H9 (cell line): ENCODE measurements around the gene MYLK3. TPM values are rescaled to one million over a fixed set of nuclear protein-coding genes. Genes with fewer than 3 reads are reported as not detected.

Source experiments
- DNase-seq: peaks from one replicate; pipeline ENCODE4 v3.0.0-alpha.2; 2017
- H2AFZ ChIP-seq: one replicate; pipeline ENCODE4 v1.6.1; 2013; ENCODE audit warnings: mild to moderate bottlenecking, low read length, control low read depth, moderate library complexity
- H2AK5ac ChIP-seq: 2 replicates; pipeline ENCODE4 v1.6.1; 2013; ENCODE audit warnings: low read length, control low read depth, mixed read lengths; ENCODE audit not compliant: insufficient read length
- H2BK120ac ChIP-seq: one replicate; pipeline ENCODE4 v1.6.1; 2013; ENCODE audit warnings: low read depth, mild to moderate bottlenecking, low read length, control low read depth, inconsistent platforms; ENCODE audit not compliant: poor library complexity, severe bottlenecking
- H2BK12ac ChIP-seq: 2 replicates; pipeline ENCODE4 v1.6.1; 2013; ENCODE audit warnings: low read length, control low read depth, mixed read lengths, low read depth; ENCODE audit not compliant: insufficient read length
- H2BK15ac ChIP-seq: 2 replicates; pipeline ENCODE4 v1.6.1; 2013; ENCODE audit warnings: low read depth, low read length, control low read depth
- H2BK20ac ChIP-seq: one replicate; pipeline ENCODE4 v1.6.1; 2013; ENCODE audit warnings: low read depth, mild to moderate bottlenecking, low read length, control low read depth, inconsistent platforms; ENCODE audit not compliant: poor library complexity, severe bottlenecking
- H2BK5ac ChIP-seq: 2 replicates; pipeline ENCODE4 v1.6.1; 2013; ENCODE audit warnings: low read length, control low read depth, mixed read lengths; ENCODE audit not compliant: insufficient read length
- H3K14ac ChIP-seq: 2 replicates; pipeline ENCODE4 v1.6.1; 2013; ENCODE audit warnings: low read length, control low read depth; ENCODE audit not compliant: insufficient read depth
- H3K18ac ChIP-seq: 2 replicates; pipeline ENCODE4 v1.6.1; 2013; ENCODE audit warnings: low read depth, mild to moderate bottlenecking, mixed read lengths, low read length, control low read depth; ENCODE audit not compliant: insufficient read length
- H3K23ac ChIP-seq: 2 replicates; pipeline ENCODE4 v1.6.1; 2013; ENCODE audit warnings: low read length, control low read depth, mixed read lengths, low read depth; ENCODE audit not compliant: insufficient read length
- H3K23me2 ChIP-seq: 2 replicates; pipeline ENCODE4 v1.6.1; 2013; ENCODE audit warnings: low read depth, mild to moderate bottlenecking, mixed read lengths, low read length, control low read depth; ENCODE audit not compliant: insufficient read length, poor library complexity, severe bottlenecking
- H3K27ac ChIP-seq: 2 replicates; pipeline ENCODE4 v1.5.1; 2013; ENCODE audit warnings: low read length, control low read depth, mixed read lengths, low read depth; ENCODE audit not compliant: insufficient read length
- H3K27me3 ChIP-seq: 2 replicates; pipeline ENCODE4 v1.6.1; 2013; ENCODE audit warnings: low read length, control low read depth, inconsistent platforms; ENCODE audit not compliant: insufficient read depth
- H3K4ac ChIP-seq: 2 replicates; pipeline ENCODE4 v1.6.1; 2013; ENCODE audit warnings: low read depth, mild to moderate bottlenecking, control low read depth, inconsistent platforms, low read length, moderate library complexity
- H3K4me1 ChIP-seq: 2 replicates; pipeline ENCODE4 v1.6.1; 2013; ENCODE audit warnings: low read length, control low read depth, inconsistent platforms; ENCODE audit not compliant: insufficient read depth
- H3K4me2 ChIP-seq: 2 replicates; pipeline ENCODE4 v1.6.1; 2013; ENCODE audit warnings: low read length, control low read depth, mixed read lengths; ENCODE audit not compliant: insufficient read length, insufficient read depth
- H3K56ac ChIP-seq: 2 replicates; pipeline ENCODE4 v1.6.1; 2013; ENCODE audit warnings: low read depth, mild to moderate bottlenecking, mixed read lengths, low read length, control low read depth; ENCODE audit not compliant: insufficient read length
- H3K79me1 ChIP-seq: 2 replicates; pipeline ENCODE4 v1.6.1; 2013; ENCODE audit warnings: low read depth, mild to moderate bottlenecking, moderate library complexity, low read length, control low read depth, inconsistent platforms; ENCODE audit not compliant: insufficient read depth, poor library complexity, severe bottlenecking
- H3K79me2 ChIP-seq: 2 replicates; pipeline ENCODE4 v1.6.1; 2013; ENCODE audit warnings: low read length, control low read depth, inconsistent platforms; ENCODE audit not compliant: insufficient read depth
- H3K9ac ChIP-seq: 2 replicates; pipeline ENCODE4 v1.6.1; 2013; ENCODE audit warnings: low read length, control low read depth, mixed read lengths; ENCODE audit not compliant: insufficient read length; ENCODE audit errors: extremely low read depth
- H3K9me3 ChIP-seq: one replicate; pipeline ENCODE4 v1.6.1; 2013; ENCODE audit warnings: low read depth, low read length, inconsistent platforms; ENCODE audit not compliant: control insufficient read depth
- H3T11ph ChIP-seq: one replicate; pipeline ENCODE4 v1.6.1; 2013; ENCODE audit warnings: mild to moderate bottlenecking, low read length, control low read depth, inconsistent platforms
- H4K20me1 ChIP-seq: one replicate; pipeline ENCODE4 v1.6.1; 2013; ENCODE audit not compliant: control insufficient read depth, insufficient read length, insufficient read depth
- H4K5ac ChIP-seq: 2 replicates; pipeline ENCODE4 v1.6.1; 2013; ENCODE audit warnings: low read depth, mild to moderate bottlenecking, mixed read lengths, low read length, control low read depth; ENCODE audit not compliant: insufficient read length
- H4K8ac ChIP-seq: replicated peaks from 2 replicates; pipeline ENCODE4 v1.6.1; 2013; ENCODE audit warnings: low read length, control low read depth, mixed read lengths, low read depth; ENCODE audit not compliant: insufficient read length
- H4K91ac ChIP-seq: 2 replicates; pipeline ENCODE4 v1.6.1; 2013; ENCODE audit warnings: low read depth, mild to moderate bottlenecking, moderate library complexity, mixed read lengths, low read length, control low read depth; ENCODE audit not compliant: insufficient read length
- H3K27ac Mint-ChIP-seq, 3 experiments: 2 replicates in 2 of 3; 3 replicates in 1 of 3; pipeline ENCODE4 v1.8.0; 2020 to 2021; ENCODE audit warnings: mixed read lengths in 3 of 3, mild to moderate bottlenecking in 1 of 3, moderate library complexity in 1 of 3
- H3K27me3 Mint-ChIP-seq: 2 replicates; pipeline ENCODE4 v1.8.0; 2021; ENCODE audit warnings: low read depth, mild to moderate bottlenecking, moderate library complexity, mixed read lengths
- H3K36me3 Mint-ChIP-seq, 3 experiments: 2 replicates in 2 of 3; 3 replicates in 1 of 3; pipeline ENCODE4 v1.8.0; 2020 to 2021; ENCODE audit warnings: low read depth in 3 of 3, mixed read lengths in 3 of 3; ENCODE audit not compliant: insufficient read depth in 1 of 3
- H3K4me1 Mint-ChIP-seq, 2 experiments: 2 replicates each; pipeline ENCODE4 v1.8.0; 2020; ENCODE audit warnings: mixed read lengths in 2 of 2
- H3K4me3 Mint-ChIP-seq, 2 experiments: 2 replicates in 1 of 2; 3 replicates in 1 of 2; pipeline ENCODE4 v1.8.0; 2020 to 2021; ENCODE audit warnings: mild to moderate bottlenecking in 2 of 2, mixed read lengths in 2 of 2, moderate library complexity in 1 of 2
- H3K9me3 Mint-ChIP-seq, 2 experiments: 2 replicates in 1 of 2; 3 replicates in 1 of 2; pipeline ENCODE4 v1.8.0; 2020; ENCODE audit warnings: mild to moderate bottlenecking in 2 of 2, mixed read lengths in 2 of 2, moderate library complexity in 1 of 2
- CTCF ChIP-seq: fragments of 200-600 bp; sonication (generic); conservative IDR thresholded peaks from 3 replicates; pipeline ENCODE4 v1.8.0; 2021; ENCODE audit warnings: antibody characterized with exemption, mild to moderate bottlenecking
- WGBS: extraction: QIAGEN DNeasy Blood & Tissue Kit; methylation state at CpG from one replicate; pipeline ENCODE4 v1.1.7; 2013; ENCODE audit warnings: missing lambda C conversion rate, low lambda C conversion rate, mixed read lengths; ENCODE audit not compliant: insufficient read length; ENCODE audit errors: extremely low coverage; 5-methylcytosine and 5-hydroxymethylcytosine counted together
- total RNA-seq: library from RNA; stranded (reverse); gene quantifications from 2 replicates; pipeline ENCODE4 v1.2.1, GENCODE V29; 2021

MYLK3 gene
- total RNA-seq, 1 experiment from 2014 or later: 0.90 TPM

- no peak overlapping the region for H2BK5ac ChIP-seq
- H3K9ac ChIP-seq: no peak overlapping the region
- H3K14ac ChIP-seq: no peak overlapping the region
- H3K4me2 ChIP-seq: no peak overlapping the region
- H2BK20ac ChIP-seq: no peak overlapping the region
- no CpG with 5 or more reads among the region's 3 CpGs for WGBS
- no peak overlapping the region for H2BK120ac ChIP-seq
- H2AK5ac ChIP-seq: no peak overlapping the region
- no peaks in the 10 kb centered on the region for H3K79me2 ChIP-seq
- no peak for DNase-seq
- no peak overlapping the region for H4K5ac ChIP-seq
- Mint-ChIP-seq H3K27ac (no peak overlapping the region), H3K36me3 (peaks cover 21 to 57% (median 24%) of the 10 kb centered on the region in 3 experiments; a peak in 6 of 7 replicates), H3K4me1 (no peaks in the 10 kb centered on the region), H3K9me3 (no peaks in the 10 kb centered on the region), H3K27me3 (no peaks in the 10 kb centered on the region), H3K4me3 (no peak overlapping the region)
- H3K4me1 ChIP-seq: no peaks in the 10 kb centered on the region
- H3K27me3 ChIP-seq: no peaks in the 10 kb centered on the region
- H2BK15ac ChIP-seq: no peak overlapping the region
- H4K91ac ChIP-seq: no peak overlapping the region
- no peak overlapping the region for H3K23ac ChIP-seq
- H3K18ac ChIP-seq: no peak overlapping the region
- H3K27ac ChIP-seq: no peak overlapping the region
- H3K56ac ChIP-seq: no peak overlapping the region
- H3K23me2 ChIP-seq: no peaks in the 10 kb centered on the region
- no peak overlapping the region for H3T11ph ChIP-seq
- no peak overlapping the region for H4K8ac ChIP-seq
- TF ChIP-seq CTCF: no peak
- no peak overlapping the region for H3K4ac ChIP-seq
- H3K9me3 ChIP-seq: no peaks in the 10 kb centered on the region
- H2AFZ ChIP-seq: no peak overlapping the region
- H3K79me1 ChIP-seq: no peaks in the 10 kb centered on the region
- no peak overlapping the region for H2BK12ac ChIP-seq
- no peaks in the 10 kb centered on the region for H4K20me1 ChIP-seq
Measured at GRCh38 chr16:46700048-46700447, 48.1 kb downstream of the MYLK3 start.
